MM.1S (cell line): Measurements from ENCODE around the gene TBC1D16.

Experiments used
- CTCF ChIP-seq: fragments of 300-600 bp; sonication (generic); IDR thresholded peaks from 2 replicates; pipeline ENCODE4 v1.5.1; 2016; ENCODE audit warnings: antibody characterized with exemption, low read length, mixed read lengths
- EZH2 ChIP-seq: fragments of 300-600 bp; sonication (generic); optimal IDR thresholded peaks from 2 replicates; pipeline ENCODE3; 2017; ENCODE audit warnings: low read depth, mild to moderate bottlenecking, antibody characterized with exemption, low read length, mixed read lengths

GRCh38 chr17:79952901-79953300, 82.8 kb downstream of the TBC1D16 start:
- TF ChIP-seq CTCF (no peak), EZH2 (no peak)
